ENCODE results near the gene ADAMTS12. TPM values are rescaled to one million over a fixed set of nuclear protein-coding genes. Genes with fewer than 3 reads are reported as not detected.

Gene ADAMTS12
- polyA plus RNA-seq, 4 donors = 0.37 to 2.8 (median 0.54) TPM; not detected in 1

DNA sequence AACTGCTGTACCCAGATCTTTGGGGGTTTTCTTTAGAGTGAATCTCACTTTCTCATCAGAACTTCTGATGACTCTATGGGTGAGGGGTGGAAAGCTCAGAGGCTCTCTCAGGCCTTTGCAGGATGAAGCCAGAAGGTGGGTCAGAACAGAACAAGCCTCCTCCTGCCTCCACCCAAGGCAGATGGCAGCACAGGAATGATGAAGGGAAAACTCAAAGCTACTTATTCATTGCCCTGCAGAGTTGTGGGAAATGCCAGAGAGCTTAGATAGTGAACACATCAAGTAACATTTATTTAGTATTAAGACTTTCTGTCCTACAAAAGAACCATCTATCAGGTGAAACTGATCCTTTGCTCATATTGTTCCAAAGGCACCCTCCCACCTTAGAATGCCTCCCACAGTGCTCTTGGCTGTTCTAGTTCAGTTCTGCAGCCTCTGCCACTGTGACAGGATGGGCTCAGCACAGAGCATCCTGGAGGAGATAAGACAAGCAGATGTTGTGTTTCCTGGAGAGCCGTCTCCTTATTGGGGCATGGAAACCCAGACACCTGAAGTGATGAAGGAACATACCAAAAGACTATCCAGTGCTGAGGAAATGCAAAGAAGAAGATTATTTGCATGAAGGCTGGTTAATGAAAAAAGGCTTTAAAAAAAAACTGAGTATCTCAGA is 146.6 kb downstream of the ADAMTS12 start:
- Histone ChIP-seq H3K36me3 (ENCODE audit: control insufficient read depth in 3 of 3, insufficient read depth in 2 of 3, low read depth in 1 of 3, low read length in 3 of 3) (no peaks in the 10 kb centered on the region), H3K4me3 (ENCODE audit: low read depth in 1 of 3, low read length in 3 of 3) (no peak overlapping the region), H3K4me1 (ENCODE audit: control insufficient read depth in 3 of 3, insufficient read depth in 2 of 3, low read depth in 1 of 3, low read length in 2 of 3) (no peaks in the 10 kb centered on the region), H3K27me3 (ENCODE audit: control insufficient read depth in 3 of 3, insufficient read depth in 3 of 3, low read length in 3 of 3) (no peaks in the 10 kb centered on the region), H3K27ac (ENCODE audit: low read depth in 1 of 3, low read length in 2 of 3) (no peak overlapping the region), H3K9me3 (ENCODE audit: control insufficient read depth in 2 of 2, insufficient read depth in 1 of 2, low read depth in 1 of 2, low read length in 1 of 2) (no peaks in the 10 kb centered on the region)
- WGBS, 3 donors = 68 to 86% (median 86%) methylated on average over 1 of the region's 1 CpG
- FAIRE-seq = no peak
- DNase-seq = no peak

DNA sequence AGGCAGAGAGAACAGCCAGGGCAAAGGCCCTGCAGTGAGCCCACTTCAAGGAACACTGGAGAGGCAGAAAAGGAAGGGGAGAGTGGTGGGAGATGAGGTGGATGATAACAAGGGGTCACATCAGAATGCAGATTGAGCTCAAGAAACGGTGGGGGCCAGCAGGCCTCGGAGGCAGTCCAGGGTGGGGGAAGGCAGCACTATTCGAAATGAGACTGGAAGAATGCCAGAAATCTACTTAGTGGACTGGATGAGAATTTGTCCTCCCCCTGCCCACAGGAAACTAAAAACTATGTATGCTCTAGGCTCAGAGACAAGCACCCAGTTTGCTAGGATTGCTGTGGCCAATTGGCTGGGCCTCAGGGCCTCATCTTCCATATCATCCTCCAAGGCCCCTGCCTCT is 148.7 kb downstream of the ADAMTS12 start:
- FAIRE-seq (no peak), DNase-seq (no peak)
- Histone ChIP-seq H3K9me3 (ENCODE audit: control insufficient read depth in 2 of 2, insufficient read depth in 1 of 2, low read depth in 1 of 2, low read length in 1 of 2) (no peaks in the 10 kb centered on the region), H3K4me1 (ENCODE audit: control insufficient read depth in 3 of 3, insufficient read depth in 2 of 3, low read depth in 1 of 3, low read length in 2 of 3) (no peaks in the 10 kb centered on the region), H3K36me3 (ENCODE audit: control insufficient read depth in 3 of 3, insufficient read depth in 2 of 3, low read depth in 1 of 3, low read length in 3 of 3) (no peaks in the 10 kb centered on the region), H3K4me3 (ENCODE audit: low read depth in 1 of 3, low read length in 3 of 3) (no peak overlapping the region), H3K27me3 (ENCODE audit: control insufficient read depth in 3 of 3, insufficient read depth in 3 of 3, low read length in 3 of 3) (peaks cover 0 to 3% (median 0%) of the 10 kb centered on the region in 3 donors), H3K27ac (ENCODE audit: low read depth in 1 of 3, low read length in 2 of 3) (no peak overlapping the region)
- 36 to 65% (median 39%) methylated on average over 3 of the region's 3 CpGs for WGBS, 3 donors

DNA sequence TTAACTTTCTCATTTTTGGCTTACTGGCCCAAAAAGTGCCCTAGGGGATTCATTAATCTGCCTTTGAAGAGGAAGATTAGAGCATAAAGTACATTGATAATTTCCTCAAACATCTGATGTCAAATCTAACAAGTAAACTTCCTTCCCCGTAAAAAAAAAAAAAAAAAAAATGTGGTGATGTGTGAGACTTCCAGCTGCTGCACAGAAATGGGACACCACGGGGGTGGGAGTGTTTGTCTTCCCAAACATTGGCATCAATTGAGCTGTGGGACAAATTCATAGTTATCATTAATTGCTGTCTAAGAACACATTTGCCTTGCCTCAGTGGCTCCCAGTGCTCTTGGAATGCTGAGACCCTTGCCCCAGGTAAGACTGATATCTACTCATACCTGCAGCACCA is 149.6 kb downstream of the ADAMTS12 start:
- FAIRE-seq = no peak
- Histone ChIP-seq H3K36me3 (ENCODE audit: control insufficient read depth in 3 of 3, insufficient read depth in 2 of 3, low read depth in 1 of 3, low read length in 3 of 3) (no peaks in the 10 kb centered on the region), H3K27me3 (ENCODE audit: control insufficient read depth in 3 of 3, insufficient read depth in 3 of 3, low read length in 3 of 3) (peaks cover 0 to 3% (median 0%) of the 10 kb centered on the region in 3 donors), H3K27ac (ENCODE audit: low read depth in 1 of 3, low read length in 2 of 3) (no peak overlapping the region), H3K9me3 (ENCODE audit: control insufficient read depth in 2 of 2, insufficient read depth in 1 of 2, low read depth in 1 of 2, low read length in 1 of 2) (no peaks in the 10 kb centered on the region), H3K4me1 (ENCODE audit: control insufficient read depth in 3 of 3, insufficient read depth in 2 of 3, low read depth in 1 of 3, low read length in 2 of 3) (no peaks in the 10 kb centered on the region), H3K4me3 (ENCODE audit: low read depth in 1 of 3, low read length in 3 of 3) (no peak overlapping the region)
- no peak for DNase-seq
- WGBS, 3 donors = 42 to 68% (median 44%) methylated on average over 2 of the region's 2 CpGs

DNA sequence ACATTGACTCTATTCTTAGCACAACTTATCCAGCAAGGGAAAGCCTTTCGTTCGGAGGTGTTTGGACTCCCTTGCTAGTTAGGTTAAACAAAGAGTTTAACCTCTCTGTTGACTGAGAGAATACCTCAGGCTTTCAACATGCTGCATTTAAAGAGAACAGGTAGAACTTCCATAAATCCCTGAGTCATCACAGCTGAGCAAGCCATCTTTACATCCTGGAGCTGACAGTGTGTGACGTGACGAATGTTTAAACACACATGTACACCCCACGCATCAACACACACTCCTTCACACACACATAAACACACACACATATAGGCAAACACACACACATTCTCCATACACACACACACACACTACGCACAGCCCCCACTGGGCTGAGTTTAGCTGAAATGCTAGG is 152.8 kb downstream of the ADAMTS12 start:
- Histone ChIP-seq H3K9me3 (ENCODE audit: control insufficient read depth in 2 of 2, insufficient read depth in 1 of 2, low read depth in 1 of 2, low read length in 1 of 2) (no peaks in the 10 kb centered on the region), H3K4me1 (ENCODE audit: control insufficient read depth in 3 of 3, insufficient read depth in 2 of 3, low read depth in 1 of 3, low read length in 2 of 3) (no peaks in the 10 kb centered on the region), H3K27me3 (ENCODE audit: control insufficient read depth in 3 of 3, insufficient read depth in 3 of 3, low read length in 3 of 3) (peaks cover 0 to 3% (median 0%) of the 10 kb centered on the region in 3 donors), H3K36me3 (ENCODE audit: control insufficient read depth in 3 of 3, insufficient read depth in 2 of 3, low read depth in 1 of 3, low read length in 3 of 3) (no peaks in the 10 kb centered on the region), H3K4me3 (ENCODE audit: low read depth in 1 of 3, low read length in 3 of 3) (no peak overlapping the region), H3K27ac (ENCODE audit: low read depth in 1 of 3, low read length in 2 of 3) (no peak overlapping the region)
- DNase-seq = no peak
- FAIRE-seq = no peak
- WGBS, 3 donors = 68 to 81% (median 78%) methylated on average over 6 of the region's 6 CpGs

DNA sequence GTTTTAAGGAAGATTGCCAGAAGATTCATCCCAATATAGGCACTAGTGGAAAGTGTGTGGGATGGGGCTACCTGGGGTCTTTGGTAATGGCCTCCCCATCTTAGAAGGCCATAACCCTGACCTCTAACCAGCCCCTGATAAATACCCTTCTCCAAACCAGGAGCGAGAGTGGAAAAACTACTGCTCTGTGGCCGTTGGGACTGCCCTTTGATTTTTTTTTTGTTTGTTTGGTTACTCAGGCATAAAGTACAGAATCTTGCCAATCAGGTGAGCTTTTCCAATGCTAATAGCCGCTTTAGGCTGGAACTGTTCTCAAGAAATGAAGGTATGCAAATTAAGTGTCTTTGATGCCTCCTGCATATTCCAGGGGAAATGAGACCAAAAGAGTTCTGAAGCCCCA is 153.7 kb downstream of the ADAMTS12 start:
- Histone ChIP-seq H3K36me3 (ENCODE audit: control insufficient read depth in 3 of 3, insufficient read depth in 2 of 3, low read depth in 1 of 3, low read length in 3 of 3) (no peaks in the 10 kb centered on the region), H3K4me3 (ENCODE audit: low read depth in 1 of 3, low read length in 3 of 3) (no peak overlapping the region)
- DNase-seq = no peak

DNA sequence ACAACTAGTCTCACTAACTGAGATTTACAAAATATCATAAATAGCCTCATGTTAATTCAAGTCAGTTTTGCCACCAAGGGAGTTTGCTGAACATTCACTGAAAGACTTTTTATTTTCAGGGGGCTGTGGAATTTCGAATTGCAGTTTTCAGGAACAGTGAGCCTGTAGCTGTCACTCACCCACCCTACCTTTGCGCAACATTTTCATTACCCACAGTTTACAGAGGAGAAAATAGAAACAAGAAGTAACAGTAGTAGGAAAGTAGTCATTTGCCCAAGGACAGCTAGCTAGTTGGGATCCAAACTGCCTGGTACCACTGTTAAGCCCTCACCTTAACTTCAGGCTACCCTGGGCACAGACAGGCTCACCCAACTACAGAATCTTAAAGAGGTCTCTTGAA is 154.1 kb downstream of the ADAMTS12 start:
- DNase-seq = no peak
- Histone ChIP-seq H3K4me1 (ENCODE audit: control insufficient read depth in 3 of 3, insufficient read depth in 2 of 3, low read depth in 1 of 3, low read length in 2 of 3) (no peaks in the 10 kb centered on the region), H3K9me3 (ENCODE audit: control insufficient read depth in 2 of 2, insufficient read depth in 1 of 2, low read depth in 1 of 2, low read length in 1 of 2) (no peaks in the 10 kb centered on the region), H3K36me3 (ENCODE audit: control insufficient read depth in 3 of 3, insufficient read depth in 2 of 3, low read depth in 1 of 3, low read length in 3 of 3) (no peaks in the 10 kb centered on the region), H3K27me3 (ENCODE audit: control insufficient read depth in 3 of 3, insufficient read depth in 3 of 3, low read length in 3 of 3) (peaks cover 0 to 3% (median 0%) of the 10 kb centered on the region in 3 donors), H3K4me3 (ENCODE audit: low read depth in 1 of 3, low read length in 3 of 3) (no peak overlapping the region), H3K27ac (ENCODE audit: low read depth in 1 of 3, low read length in 2 of 3) (no peak overlapping the region)
- 63 to 85% (median 65%) methylated on average over 2 of the region's 2 CpGs for WGBS, 3 donors
- no peak for FAIRE-seq

More for the DNA sequence above, 153.7 kb downstream of the ADAMTS12 start:
- H3K27ac ChIP-seq (ENCODE audit: low read depth in 1 of 3, low read length in 2 of 3) = no peak overlapping the region
- H3K4me1 ChIP-seq (ENCODE audit: control insufficient read depth in 3 of 3, insufficient read depth in 2 of 3, low read depth in 1 of 3, low read length in 2 of 3) = no peaks in the 10 kb centered on the region
- H3K27me3 ChIP-seq (ENCODE audit: control insufficient read depth in 3 of 3, insufficient read depth in 3 of 3, low read length in 3 of 3) = peaks cover 0 to 3% (median 0%) of the 10 kb centered on the region in 3 donors
- WGBS, 3 donors = 24 to 66% (median 28%) methylated on average over 3 of the region's 3 CpGs
- no peaks in the 10 kb centered on the region for H3K9me3 ChIP-seq (ENCODE audit: control insufficient read depth in 2 of 2, insufficient read depth in 1 of 2, low read depth in 1 of 2, low read length in 1 of 2)
- no peak for FAIRE-seq

DNA sequence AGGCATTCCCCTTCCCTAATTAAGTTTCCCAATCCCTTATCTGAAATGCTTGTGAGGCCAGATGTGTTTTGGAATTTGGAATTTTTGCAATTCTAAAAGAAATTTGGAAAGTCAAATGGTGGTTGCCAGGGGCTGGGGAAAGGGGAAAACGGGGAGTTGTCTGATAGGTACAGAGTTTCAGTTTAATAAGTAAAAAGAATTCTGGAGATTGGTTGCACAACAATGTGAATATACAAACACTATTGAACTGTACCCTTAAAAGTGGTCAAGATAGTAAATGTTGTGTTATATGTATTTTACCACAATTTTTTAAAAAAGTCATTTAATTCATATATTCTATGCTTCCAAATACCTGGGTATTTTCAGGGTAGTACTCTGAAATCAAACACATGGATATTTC is 154.5 kb downstream of the ADAMTS12 start:
- DNase-seq (no peak), FAIRE-seq (no peak)
- 48 to 81% (median 68%) methylated on average over 1 of the region's 1 CpG for WGBS, 3 donors

DNA sequence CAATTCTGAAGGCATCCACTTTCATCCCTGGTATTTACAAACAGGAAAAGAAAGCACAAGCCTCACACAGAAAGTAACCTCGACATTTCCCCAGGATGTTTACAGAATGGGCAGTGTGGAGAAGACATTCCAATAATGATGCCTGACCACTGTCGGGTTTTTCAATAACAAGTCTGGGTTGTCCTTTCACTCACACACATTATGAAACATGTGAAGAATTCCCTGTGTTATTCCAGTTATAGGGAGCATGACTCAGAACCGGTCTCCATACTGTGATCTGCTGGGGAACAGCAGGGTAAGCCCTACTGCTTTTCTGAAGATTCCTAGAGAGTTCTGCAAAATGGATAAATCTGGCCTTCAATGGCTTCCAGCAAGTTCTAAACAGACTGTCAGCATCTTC is 155.3 kb downstream of the ADAMTS12 start:
- 54 to 67% (median 58%) methylated on average over 3 of the region's 3 CpGs for WGBS, 3 donors
- DNase-seq (peak; percentile 2 to 6), FAIRE-seq (no peak)
- H3K36me3 ChIP-seq (ENCODE audit: control insufficient read depth in 3 of 3, insufficient read depth in 2 of 3, low read depth in 1 of 3, low read length in 3 of 3) = no peaks in the 10 kb centered on the region
- no peak overlapping the region for H3K27ac ChIP-seq (ENCODE audit: low read depth in 1 of 3, low read length in 2 of 3)
- H3K4me3 ChIP-seq (ENCODE audit: low read depth in 1 of 3, low read length in 3 of 3) = no peak overlapping the region
- no peaks in the 10 kb centered on the region for H3K4me1 ChIP-seq (ENCODE audit: control insufficient read depth in 3 of 3, insufficient read depth in 2 of 3, low read depth in 1 of 3, low read length in 2 of 3)
- peaks cover 0 to 3% (median 0%) of the 10 kb centered on the region in 3 donors for H3K27me3 ChIP-seq (ENCODE audit: control insufficient read depth in 3 of 3, insufficient read depth in 3 of 3, low read length in 3 of 3)
- no peaks in the 10 kb centered on the region for H3K9me3 ChIP-seq (ENCODE audit: control insufficient read depth in 2 of 2, insufficient read depth in 1 of 2, low read depth in 1 of 2, low read length in 1 of 2)

More for the DNA sequence above, 154.5 kb downstream of the ADAMTS12 start:
- Histone ChIP-seq H3K4me1 (ENCODE audit: control insufficient read depth in 3 of 3, insufficient read depth in 2 of 3, low read depth in 1 of 3, low read length in 2 of 3) (no peaks in the 10 kb centered on the region), H3K4me3 (ENCODE audit: low read depth in 1 of 3, low read length in 3 of 3) (no peak overlapping the region), H3K27me3 (ENCODE audit: control insufficient read depth in 3 of 3, insufficient read depth in 3 of 3, low read length in 3 of 3) (peaks cover 0 to 3% (median 0%) of the 10 kb centered on the region in 3 donors), H3K36me3 (ENCODE audit: control insufficient read depth in 3 of 3, insufficient read depth in 2 of 3, low read depth in 1 of 3, low read length in 3 of 3) (no peaks in the 10 kb centered on the region), H3K27ac (ENCODE audit: low read depth in 1 of 3, low read length in 2 of 3) (no peak overlapping the region), H3K9me3 (ENCODE audit: control insufficient read depth in 2 of 2, insufficient read depth in 1 of 2, low read depth in 1 of 2, low read length in 1 of 2) (no peaks in the 10 kb centered on the region)

DNA sequence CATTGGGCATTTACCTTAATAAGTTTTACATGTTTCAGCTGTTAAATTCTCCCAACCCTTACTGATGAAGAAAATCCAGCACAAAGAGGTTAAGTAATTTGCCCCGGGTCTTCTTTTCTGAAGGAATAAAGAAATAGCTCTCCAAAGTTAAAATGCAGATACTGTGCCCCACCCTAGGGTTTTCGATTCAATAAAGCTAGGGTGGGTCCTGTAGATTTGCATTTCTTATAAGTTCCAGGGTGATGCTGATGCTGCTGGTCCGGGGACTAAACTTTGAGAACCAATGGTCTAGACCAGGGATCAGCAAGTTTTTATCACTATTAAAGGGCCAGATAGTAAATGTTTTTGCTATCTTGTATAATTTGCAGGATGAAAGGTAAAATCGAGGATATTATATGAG is 156.7 kb downstream of the ADAMTS12 start:
- no peak overlapping the region for H3K4me3 ChIP-seq (ENCODE audit: low read depth in 1 of 3, low read length in 3 of 3)
- DNase-seq (no peak), FAIRE-seq (no peak)
- peaks cover 0 to 3% (median 0%) of the 10 kb centered on the region in 3 donors for H3K27me3 ChIP-seq (ENCODE audit: control insufficient read depth in 3 of 3, insufficient read depth in 3 of 3, low read length in 3 of 3)
- no peaks in the 10 kb centered on the region for H3K4me1 ChIP-seq (ENCODE audit: control insufficient read depth in 3 of 3, insufficient read depth in 2 of 3, low read depth in 1 of 3, low read length in 2 of 3)
- H3K36me3 ChIP-seq (ENCODE audit: control insufficient read depth in 3 of 3, insufficient read depth in 2 of 3, low read depth in 1 of 3, low read length in 3 of 3) = no peaks in the 10 kb centered on the region
- H3K9me3 ChIP-seq (ENCODE audit: control insufficient read depth in 2 of 2, insufficient read depth in 1 of 2, low read depth in 1 of 2, low read length in 1 of 2) = no peaks in the 10 kb centered on the region
- 63 to 79% (median 66%) methylated on average over 4 of the region's 4 CpGs for WGBS, 3 donors
- no peak overlapping the region for H3K27ac ChIP-seq (ENCODE audit: low read depth in 1 of 3, low read length in 2 of 3)
